IPS-18a (cell line): ENCODE measurements around the gene TFDP1.

ENCODE experiments used
- H3K27ac ChIP-seq: one replicate; pipeline ENCODE4 v1.5.1; 2013; ENCODE audit warnings: low read length
- H3K27me3 ChIP-seq: one replicate; pipeline ENCODE4 v1.6.1; 2013; ENCODE audit warnings: mild to moderate bottlenecking, low read length; ENCODE audit not compliant: control insufficient read depth, insufficient read depth
- H3K36me3 ChIP-seq: one replicate; pipeline ENCODE4 v1.6.1; 2013; ENCODE audit warnings: low read depth, low read length; ENCODE audit not compliant: control insufficient read depth
- H3K4me1 ChIP-seq: one replicate; pipeline ENCODE4 v1.6.1; 2013; ENCODE audit warnings: low read depth, low read length; ENCODE audit not compliant: control insufficient read depth
- H3K4me3 ChIP-seq: one replicate; pipeline ENCODE4 v1.5.1; 2013; ENCODE audit warnings: low read length
- H3K9ac ChIP-seq: one replicate; pipeline ENCODE4 v1.6.1; 2013; ENCODE audit warnings: mild to moderate bottlenecking, low read length, moderate library complexity
- H3K9me3 ChIP-seq: one replicate; pipeline ENCODE4 v1.6.1; 2013; ENCODE audit warnings: low read depth, low read length; ENCODE audit not compliant: control insufficient read depth

The TFDP1 gene

GRCh38 chr13:113633485-113633873 lies 48.9 kb downstream of the TFDP1 start:
- no peak overlapping the region for H3K9ac ChIP-seq
- no peaks in the 10 kb centered on the region for H3K9me3 ChIP-seq
- H3K4me1 ChIP-seq, result no peaks in the 10 kb centered on the region
- no peak overlapping the region for H3K4me3 ChIP-seq
- H3K36me3 ChIP-seq, result peaks cover 54% of the 10 kb centered on the region
- H3K27ac ChIP-seq, result no peak overlapping the region
- H3K27me3 ChIP-seq, result no peaks in the 10 kb centered on the region

- H3K4me1 ChIP-seq, result no peaks in the 10 kb centered on the region
- H3K36me3 ChIP-seq, result peaks cover 60% of the 10 kb centered on the region
- no peak overlapping the region for H3K4me3 ChIP-seq
- no peak overlapping the region for H3K9ac ChIP-seq
- H3K9me3 ChIP-seq, result no peaks in the 10 kb centered on the region
- H3K27me3 ChIP-seq, result no peaks in the 10 kb centered on the region
- no peak overlapping the region for H3K27ac ChIP-seq
These were observed 49.9 kb downstream of the TFDP1 start for GRCh38 chr13:113634279-113635047.

GRCh38 chr13:113635048-113635420 lies 50.5 kb downstream of the TFDP1 start:
- no peak overlapping the region for H3K9ac ChIP-seq
- peaks cover 62% of the 10 kb centered on the region for H3K36me3 ChIP-seq
- no peaks in the 10 kb centered on the region for H3K4me1 ChIP-seq
- no peak overlapping the region for H3K4me3 ChIP-seq
- no peaks in the 10 kb centered on the region for H3K27me3 ChIP-seq
- H3K27ac ChIP-seq, result no peak overlapping the region
- H3K9me3 ChIP-seq, result no peaks in the 10 kb centered on the region

- H3K4me3 ChIP-seq, result no peak overlapping the region
- H3K27me3 ChIP-seq, result no peaks in the 10 kb centered on the region
- no peaks in the 10 kb centered on the region for H3K4me1 ChIP-seq
- no peak overlapping the region for H3K9ac ChIP-seq
- H3K36me3 ChIP-seq, result peaks cover 68% of the 10 kb centered on the region
- no peaks in the 10 kb centered on the region for H3K9me3 ChIP-seq
- H3K27ac ChIP-seq, result no peak overlapping the region
These were observed 51.2 kb downstream of the TFDP1 start for GRCh38 chr13:113635709-113636108.

GRCh38 chr13:113636266-113636963 lies 51.9 kb downstream of the TFDP1 start:
- Histone ChIP-seq H3K36me3 (peaks cover 69% of the 10 kb centered on the region), H3K9me3 (no peaks in the 10 kb centered on the region), H3K27ac (no peak overlapping the region), H3K9ac (no peak overlapping the region), H3K4me1 (no peaks in the 10 kb centered on the region), H3K27me3 (no peaks in the 10 kb centered on the region), H3K4me3 (no peak overlapping the region)

- Histone ChIP-seq H3K4me3 (no peak overlapping the region), H3K9ac (no peak overlapping the region), H3K9me3 (no peaks in the 10 kb centered on the region), H3K36me3 (peaks cover 64% of the 10 kb centered on the region), H3K27ac (no peak overlapping the region), H3K4me1 (no peaks in the 10 kb centered on the region), H3K27me3 (no peaks in the 10 kb centered on the region)
These were observed 53.0 kb downstream of the TFDP1 start for GRCh38 chr13:113637262-113638160.

- H3K4me1 ChIP-seq, result no peaks in the 10 kb centered on the region
- peaks cover 64% of the 10 kb centered on the region for H3K36me3 ChIP-seq
- no peak overlapping the region for H3K4me3 ChIP-seq
- H3K27me3 ChIP-seq, result no peaks in the 10 kb centered on the region
- H3K9me3 ChIP-seq, result no peaks in the 10 kb centered on the region
- H3K9ac ChIP-seq, result no peak overlapping the region
- H3K27ac ChIP-seq, result no peak overlapping the region
These were observed 53.7 kb downstream of the TFDP1 start for GRCh38 chr13:113638173-113638746.

GRCh38 chr13:113638806-113639205 lies 54.3 kb downstream of the TFDP1 start:
- H3K9me3 ChIP-seq, result no peaks in the 10 kb centered on the region
- H3K4me3 ChIP-seq, result no peak overlapping the region
- no peak overlapping the region for H3K27ac ChIP-seq
- H3K27me3 ChIP-seq, result no peaks in the 10 kb centered on the region
- peaks cover 61% of the 10 kb centered on the region for H3K36me3 ChIP-seq
- H3K4me1 ChIP-seq, result no peaks in the 10 kb centered on the region
- no peak overlapping the region for H3K9ac ChIP-seq

GRCh38 chr13:113639616-113640262 lies 55.2 kb downstream of the TFDP1 start:
- peaks cover 52% of the 10 kb centered on the region for H3K36me3 ChIP-seq

GRCh38 chr13:113641426-113641825 lies 56.9 kb downstream of the TFDP1 start:
- Histone ChIP-seq H3K9me3 (no peaks in the 10 kb centered on the region), H3K27me3 (no peaks in the 10 kb centered on the region), H3K4me3 (no peak overlapping the region), H3K27ac (no peak overlapping the region), H3K36me3 (peaks cover 35% of the 10 kb centered on the region), H3K9ac (no peak overlapping the region), H3K4me1 (no peaks in the 10 kb centered on the region)

More at GRCh38 chr13:113639616-113640262, 55.2 kb downstream of the TFDP1 start:
- no peak overlapping the region for H3K4me3 ChIP-seq
- no peaks in the 10 kb centered on the region for H3K27me3 ChIP-seq
- no peaks in the 10 kb centered on the region for H3K4me1 ChIP-seq
- no peak overlapping the region for H3K27ac ChIP-seq
- no peaks in the 10 kb centered on the region for H3K9me3 ChIP-seq
- H3K9ac ChIP-seq, result no peak overlapping the region

- Histone ChIP-seq H3K4me1 (no peaks in the 10 kb centered on the region), H3K36me3 (peaks cover 24% of the 10 kb centered on the region), H3K9me3 (no peaks in the 10 kb centered on the region), H3K4me3 (no peak overlapping the region), H3K27me3 (no peaks in the 10 kb centered on the region), H3K27ac (no peak overlapping the region), H3K9ac (no peak overlapping the region)
These were observed 58.0 kb downstream of the TFDP1 start for GRCh38 chr13:113642563-113642962.
